DMS53 treated with DMSO at 0.1 percent for 48 hours (cell line): ENCODE results near the gene RHEBL1.
A peak's percentile ranks its signal among the peaks of the same experiment; 100 is the strongest.

Experiments used
- DNase-seq: peaks from one replicate; lab custom pipeline; 2025; ENCODE audit not compliant: unreplicated experiment; lab: John Stamatoyannopoulos, UW

Gene RHEBL1

GRCh38 chr12:49055092-49055491 is 14.7 kb downstream of the RHEBL1 start:
- no peak for DNase-seq

- no peak for DNase-seq
These were observed 15.3 kb downstream of the RHEBL1 start for GRCh38 chr12:49054524-49054923.

GRCh38 chr12:49054096-49054495 is 15.7 kb downstream of the RHEBL1 start:
- DNase-seq = no peak

GRCh38 chr12:49052451-49053208 is 17.1 kb downstream of the RHEBL1 start:
- DNase-seq = no peak

DNA sequence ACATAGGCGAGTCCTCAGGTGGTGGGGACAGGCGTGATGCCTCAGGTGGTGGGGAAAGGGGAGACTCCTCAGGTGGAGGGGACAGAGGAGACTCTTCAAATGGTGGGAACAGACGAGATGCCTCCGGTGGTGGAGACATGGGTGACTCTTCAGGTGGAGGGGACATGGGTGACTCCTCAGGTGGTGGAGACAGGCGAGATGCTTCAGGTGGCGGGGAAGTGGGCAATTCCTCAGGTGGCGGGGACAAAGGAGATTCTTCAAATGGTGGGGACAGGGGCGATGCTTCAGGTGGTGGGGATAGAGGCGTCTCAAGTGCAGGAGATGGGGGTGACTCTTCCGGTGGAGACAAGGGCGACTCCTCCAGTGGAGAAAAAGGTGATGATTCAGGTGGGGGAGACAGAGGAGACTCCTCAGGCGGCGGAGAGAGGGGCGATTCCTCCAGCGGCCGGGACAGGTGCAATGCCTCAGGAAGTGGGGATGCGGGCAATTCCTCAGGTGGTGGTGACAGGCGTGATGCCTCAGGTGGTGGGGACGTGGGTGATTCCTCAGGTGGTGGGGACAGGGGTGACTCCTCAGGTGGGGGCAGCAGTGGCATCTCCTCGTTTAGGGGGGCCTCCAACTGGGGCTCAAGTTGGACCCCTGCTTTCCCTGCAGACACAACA is 17.9 kb downstream of the RHEBL1 start:
- DNase-seq = no peak

- no peak for DNase-seq
These were observed 18.4 kb downstream of the RHEBL1 start for GRCh38 chr12:49051373-49051764.

DNA sequence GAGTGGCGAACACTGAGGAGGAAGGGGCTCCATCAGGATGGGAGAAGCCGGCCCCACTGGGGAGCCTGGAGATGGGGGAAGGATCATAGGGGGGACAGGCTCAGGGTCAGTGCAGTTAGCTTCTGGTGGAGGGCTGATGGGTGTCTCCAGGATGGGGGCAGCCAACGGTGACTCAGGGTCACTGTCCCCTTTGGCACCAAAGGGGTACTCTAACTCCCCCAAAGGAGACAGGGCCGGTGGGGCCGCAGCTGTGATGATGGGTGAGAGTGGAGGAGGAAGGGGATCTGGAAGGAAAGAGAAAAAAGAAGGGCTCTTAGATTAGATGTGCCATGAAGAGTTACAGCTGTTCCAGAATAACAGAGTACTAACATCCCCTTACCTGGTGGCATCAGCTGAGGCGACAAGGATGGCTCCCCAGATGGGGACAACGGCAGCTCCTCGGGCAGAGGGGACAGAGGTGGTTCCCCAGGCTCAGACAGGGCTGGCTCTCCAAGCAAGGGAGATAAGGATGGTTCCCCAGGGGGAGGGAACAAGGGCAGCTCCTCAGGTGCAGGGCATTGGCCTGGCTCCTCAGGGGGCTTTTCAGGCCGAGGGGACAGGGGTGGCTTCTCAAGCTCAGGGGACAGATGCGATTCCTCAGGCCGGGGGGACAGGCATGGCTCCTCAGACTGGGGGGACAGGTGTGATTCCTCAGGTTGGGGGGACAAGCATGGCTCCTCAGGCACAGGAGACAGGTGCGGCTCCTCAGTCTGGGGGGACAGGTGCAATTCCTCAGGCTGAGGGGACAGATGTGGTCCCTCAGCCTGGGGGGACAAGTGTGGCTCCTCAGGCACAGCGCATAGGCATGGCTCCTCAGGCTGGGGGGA is 19.0 kb downstream of the RHEBL1 start:
- no peak for DNase-seq

DNA sequence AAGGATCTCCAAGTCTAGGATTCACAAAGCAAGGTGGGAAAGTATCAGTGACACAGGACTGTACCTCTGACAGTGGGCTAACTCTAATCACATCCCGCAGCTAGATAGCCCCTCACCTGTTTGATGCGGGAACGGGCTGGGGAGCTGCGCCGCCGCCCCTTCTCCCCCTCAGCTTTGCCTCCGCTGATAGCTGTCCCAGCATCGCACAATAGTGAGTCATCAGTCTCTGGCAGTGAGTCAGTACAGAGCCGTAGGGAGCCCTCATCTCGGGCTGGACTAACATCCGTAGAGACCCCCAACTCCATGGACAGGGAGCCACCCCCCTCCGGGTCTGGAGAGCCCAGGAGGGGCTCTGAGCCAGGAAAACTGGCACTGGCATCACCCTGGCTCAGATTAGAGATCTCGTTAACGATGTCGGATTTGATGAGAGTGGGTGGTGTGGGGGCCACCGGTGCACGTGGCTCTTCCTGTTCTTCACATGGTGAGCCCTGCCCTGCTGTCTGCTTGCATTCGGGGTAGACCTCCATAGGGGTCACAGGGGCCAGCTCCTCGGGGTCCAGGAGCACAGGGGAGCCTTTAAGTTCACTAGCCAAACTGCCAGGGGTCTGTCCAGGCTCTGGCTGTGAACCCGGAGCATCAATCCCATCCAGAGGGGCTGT is 20.1 kb downstream of the RHEBL1 start:
- DNase-seq = no peak

- DNase-seq = no peak
These were observed 20.8 kb downstream of the RHEBL1 start for GRCh38 chr12:49048953-49049352.

GRCh38 chr12:49046129-49046895 is 23.5 kb downstream of the RHEBL1 start:
- DNase-seq = no peak

DNA sequence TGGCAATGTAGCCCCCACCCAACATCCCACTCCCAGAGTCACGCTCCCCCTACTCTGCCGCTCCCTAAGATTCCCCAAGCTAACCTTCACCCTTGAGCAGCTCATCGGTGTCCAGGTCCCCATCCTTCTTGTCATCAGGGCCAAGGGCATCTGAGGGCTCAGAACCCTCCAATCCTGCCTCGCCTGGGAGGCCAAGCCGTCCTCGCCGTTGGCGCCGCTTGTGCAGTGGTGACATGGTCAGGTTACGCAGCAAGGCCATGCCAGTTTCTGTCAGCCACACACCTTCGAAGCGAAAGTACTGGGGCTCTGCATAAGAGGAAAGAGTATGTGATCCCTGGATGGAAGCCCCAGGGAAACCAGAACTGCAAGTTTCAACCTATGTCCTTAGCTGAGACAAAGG is 25.1 kb downstream of the RHEBL1 start:
- no peak for DNase-seq

- DNase-seq = peak; percentile 63
These were observed 25.9 kb downstream of the RHEBL1 start for GRCh38 chr12:49043856-49044258.

GRCh38 chr12:49043241-49043640 is 26.5 kb downstream of the RHEBL1 start:
- no peak for DNase-seq

GRCh38 chr12:49041881-49042484 is 27.8 kb downstream of the RHEBL1 start:
- DNase-seq = no peak

- no peak for DNase-seq
These were observed 28.5 kb downstream of the RHEBL1 start for GRCh38 chr12:49041036-49041880.

GRCh38 chr12:49040364-49040855 is 29.4 kb downstream of the RHEBL1 start:
- DNase-seq = no peak

DNA sequence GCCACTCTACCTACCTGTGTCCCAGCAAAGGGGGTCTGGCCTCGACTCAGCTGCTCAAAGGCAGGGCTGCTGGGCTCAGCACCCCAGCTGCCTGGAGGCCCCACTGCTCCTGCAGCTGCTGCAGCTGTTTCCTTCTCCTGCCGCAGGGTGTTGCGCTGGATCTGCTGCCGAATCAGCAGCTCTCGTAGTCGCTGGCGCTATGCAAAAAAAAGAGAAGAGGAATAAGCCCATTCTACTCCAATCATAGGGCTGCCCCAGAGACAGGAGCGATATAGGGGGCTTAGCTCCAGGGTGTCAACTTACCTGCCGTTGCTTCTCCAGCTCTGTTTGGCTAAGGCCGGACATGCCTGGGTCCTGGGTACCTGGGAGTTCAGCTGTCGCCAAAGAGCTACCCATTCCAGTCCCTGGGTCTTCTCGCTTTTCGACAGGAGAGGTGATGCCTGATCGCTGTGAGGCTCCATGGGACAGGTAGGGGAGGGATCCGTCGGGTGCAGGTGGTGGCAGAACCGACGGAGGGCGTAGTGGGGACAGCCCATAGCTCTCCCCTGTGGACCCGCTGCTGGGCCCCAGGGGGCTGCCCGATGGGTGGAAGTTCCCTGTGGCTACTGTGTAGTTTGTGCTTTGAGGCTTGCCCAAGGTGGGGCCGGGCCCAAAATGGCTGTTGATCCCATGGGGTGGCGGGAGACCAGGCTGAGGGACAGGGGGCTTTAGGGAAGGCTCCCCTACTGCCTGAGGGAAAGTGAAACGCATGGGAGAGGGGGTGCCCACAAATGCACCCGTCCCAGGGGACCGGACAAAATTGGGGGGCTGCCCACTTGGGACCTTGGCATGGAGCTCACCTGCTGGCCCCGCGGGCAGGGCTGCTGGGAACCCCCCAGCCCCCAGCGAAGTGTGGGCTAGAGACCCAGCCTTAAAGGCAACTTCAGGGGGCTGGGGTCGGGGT is 30.1 kb downstream of the RHEBL1 start:
- DNase-seq = no peak
